DND-41 (cell line): ENCODE measurements around the gene AFG3L2.

Experiments
- CTCF ChIP-seq: IDR thresholded peaks from 2 replicates; pipeline ENCODE4 v1.5.1; 2012; ENCODE audit warnings: borderline replicate concordance, low read length, moderate library complexity, mild to moderate bottlenecking; ENCODE audit not compliant: poor library complexity, severe bottlenecking; ENCODE audit errors: extremely low read depth
- EZH2 ChIP-seq: IDR thresholded peaks from 3 replicates; pipeline ENCODE4 v1.6.1; 2012; ENCODE audit warnings: borderline replicate concordance, low read depth, mild to moderate bottlenecking, moderate library complexity, low read length, inconsistent platforms; ENCODE audit not compliant: severe bottlenecking

- no peak for TF ChIP-seq EZH2
- TF ChIP-seq CTCF = no peak
Observed at GRCh38 chr18:12305930-12306629, 70.9 kb downstream of the AFG3L2 start.
